ENCODE results near the gene HSPB3. TPM values are rescaled to one million over a fixed set of nuclear protein-coding genes. Genes with fewer than 3 reads are reported as not detected.
A peak's percentile ranks its signal among the peaks of the same experiment; 100 is the strongest.

The HSPB3 gene
- total and polyA plus RNA-seq, 8 donors = 1.2 to 9.4 TPM; not detected in 6

DNA sequence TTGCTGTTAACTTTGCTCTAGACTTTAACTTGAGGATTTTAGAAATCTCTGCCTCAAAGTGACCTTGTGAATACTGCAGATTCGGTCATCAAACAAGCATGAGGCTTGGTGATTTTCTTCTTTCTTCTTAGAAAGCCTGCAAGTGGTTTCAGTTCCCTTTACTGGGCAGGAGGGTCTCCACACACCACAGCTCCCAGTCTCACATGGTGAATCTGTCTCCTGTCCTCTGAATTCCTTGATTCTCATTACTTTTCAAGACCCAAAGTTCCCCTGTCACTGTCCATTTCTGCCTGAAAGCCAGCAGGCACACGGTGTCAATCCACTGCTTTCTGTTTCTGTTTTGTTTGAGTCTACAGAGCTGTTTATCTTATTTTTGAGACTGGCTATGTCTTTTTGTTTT, 14.1 kb downstream of the HSPB3 start:
- H3K36me3 ChIP-seq = no peaks in the 10 kb centered on the region
- WGBS, 5 donors = 34 to 45% (median 37%) methylated on average over 2 of the region's 2 CpGs
- no peaks in the 10 kb centered on the region for H3K9me3 ChIP-seq
- H3K27ac ChIP-seq = peak overlapping the region in 2 of 5 donors; percentile 6 to 29
- intact Hi-C loops (cut with DNase I; ENCODE audit: low total_unique reads) = no loop called here
- DNase-seq = peak in 1 of 2 donors; percentile 17
- H3K4me3 ChIP-seq = no peak overlapping the region
- no peaks in the 10 kb centered on the region for H3K27me3 ChIP-seq
- TF ChIP-seq CTCF (IDR thresholded peaks at IDR 0.05) (no peak), POLR2A (IDR thresholded peaks at IDR 0.05) (no peak), EP300 (IDR thresholded peaks at IDR 0.05) (no peak), POLR2AphosphoS5 (IDR thresholded peaks at IDR 0.05) (no peak)
- peaks cover 0 to 15% (median 6%) of the 10 kb centered on the region in 4 donors for H3K4me1 ChIP-seq

- TF ChIP-seq CTCF (IDR thresholded peaks at IDR 0.05) = no peak
- TF ChIP-seq POLR2AphosphoS5 (IDR thresholded peaks at IDR 0.05) = no peak
- no peak for TF ChIP-seq POLR2A (IDR thresholded peaks at IDR 0.05)
- TF ChIP-seq EP300 (IDR thresholded peaks at IDR 0.05) = no peak
- intact Hi-C loops (cut with DNase I; ENCODE audit: low total_unique reads) = no loop called here
- peak overlapping the region in 2 of 5 donors; percentile 6 to 29 for H3K27ac ChIP-seq
Measured at GRCh38 chr5:54470128-54470527, 14.6 kb downstream of the HSPB3 start.

GRCh38 chr5:54470677-54471076, 15.2 kb downstream of the HSPB3 start:
- WGBS, 5 donors = 13 to 40% (median 25%) methylated on average over 1 of the region's 1 CpG
- TF ChIP-seq EP300 (IDR thresholded peaks at IDR 0.05) (no peak), POLR2A (IDR thresholded peaks at IDR 0.05) (no peak), CTCF (IDR thresholded peaks at IDR 0.05) (no peak), POLR2AphosphoS5 (IDR thresholded peaks at IDR 0.05) (no peak)
- peak in 1 of 2 donors; percentile 18 for DNase-seq
- Histone ChIP-seq H3K27ac (no peak overlapping the region), H3K27me3 (no peaks in the 10 kb centered on the region), H3K9me3 (no peaks in the 10 kb centered on the region), H3K36me3 (no peaks in the 10 kb centered on the region), H3K4me1 (peaks cover 0 to 15% (median 6%) of the 10 kb centered on the region in 4 donors), H3K4me3 (no peak overlapping the region)
- intact Hi-C loops (cut with DNase I; ENCODE audit: low total_unique reads) = no loop called here

More at GRCh38 chr5:54470128-54470527, 14.6 kb downstream of the HSPB3 start:
- no peaks in the 10 kb centered on the region for H3K36me3 ChIP-seq
- no peaks in the 10 kb centered on the region for H3K27me3 ChIP-seq
- peak in 1 of 2 donors; percentile 26 for DNase-seq
- H3K4me1 ChIP-seq = peaks cover 0 to 15% (median 6%) of the 10 kb centered on the region in 4 donors
- 38 to 60% (median 48%) methylated on average over 2 of the region's 2 CpGs for WGBS, 5 donors
- no peak overlapping the region for H3K4me3 ChIP-seq
- no peaks in the 10 kb centered on the region for H3K9me3 ChIP-seq

GRCh38 chr5:54471398-54471797, 15.9 kb downstream of the HSPB3 start:
- no peak overlapping the region for H3K27ac ChIP-seq
- intact Hi-C loops (cut with DNase I; ENCODE audit: low total_unique reads) = no loop called here
- 26 to 43% (median 40%) methylated on average over 3 of the region's 3 CpGs for WGBS, 5 donors

DNA sequence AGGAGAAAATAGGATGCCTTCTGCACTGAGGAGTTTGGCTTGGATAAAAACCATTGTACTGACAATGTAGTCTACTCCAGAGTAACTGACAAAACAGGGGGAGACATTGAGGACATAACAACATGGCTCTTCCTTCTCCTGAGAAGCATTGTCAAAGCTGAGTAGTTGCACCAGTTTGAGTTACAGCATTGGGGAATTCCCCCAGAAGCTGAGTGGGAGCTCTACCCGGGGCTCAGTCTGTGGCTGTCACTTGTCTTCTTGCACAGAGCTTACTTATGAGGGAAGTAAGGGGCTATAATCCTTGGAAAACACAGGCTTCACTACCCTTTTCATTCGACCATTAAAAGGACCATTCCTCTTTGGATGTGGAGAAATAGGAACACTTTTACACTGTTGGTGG, 21.2 kb downstream of the HSPB3 start:
- H3K36me3 ChIP-seq = no peaks in the 10 kb centered on the region
- H3K4me3 ChIP-seq = no peak overlapping the region
- H3K4me1 ChIP-seq = no peaks in the 10 kb centered on the region
- no peaks in the 10 kb centered on the region for H3K27me3 ChIP-seq
- intact Hi-C loops (cut with DNase I; ENCODE audit: low total_unique reads) = no loop called here
- no peak overlapping the region for H3K27ac ChIP-seq
- no peaks in the 10 kb centered on the region for H3K9me3 ChIP-seq
- TF ChIP-seq POLR2A (IDR thresholded peaks at IDR 0.05) (no peak), POLR2AphosphoS5 (IDR thresholded peaks at IDR 0.05) (no peak), EP300 (IDR thresholded peaks at IDR 0.05) (no peak), CTCF (IDR thresholded peaks at IDR 0.05) (no peak)
- no peak for DNase-seq
- WGBS, 5 donors = 65 to 85% (median 69%) methylated on average over 2 of the region's 2 CpGs

More at GRCh38 chr5:54471398-54471797, 15.9 kb downstream of the HSPB3 start:
- Histone ChIP-seq H3K36me3 (no peaks in the 10 kb centered on the region), H3K4me3 (no peak overlapping the region), H3K27me3 (no peaks in the 10 kb centered on the region), H3K9me3 (no peaks in the 10 kb centered on the region), H3K4me1 (peaks cover 0 to 15% (median 6%) of the 10 kb centered on the region in 4 donors)
- no peak for DNase-seq
- TF ChIP-seq POLR2AphosphoS5 (IDR thresholded peaks at IDR 0.05) = no peak
- no peak for TF ChIP-seq POLR2A (IDR thresholded peaks at IDR 0.05)
- no peak for TF ChIP-seq EP300 (IDR thresholded peaks at IDR 0.05)

Measured in stomach (tissue), 9 donors.